Subcutaneous abdominal adipose tissue (tissue), 5 donors: ENCODE data around the gene PTPN20.

Experiments
- H3K27ac ChIP-seq: one replicate; pipeline ENCODE4 v1.7.0; 2013; ENCODE audit warnings: low read depth, mild to moderate bottlenecking, inconsistent platforms, low read length, moderate library complexity
- H3K27me3 ChIP-seq, 5 donors: one replicate each; pipeline ENCODE4 v1.7.0; 2013; ENCODE audit warnings: low read length in 5 of 5, inconsistent platforms in 1 of 5; ENCODE audit not compliant: control insufficient read depth in 5 of 5, insufficient read depth in 4 of 5
- H3K36me3 ChIP-seq, 5 donors: one replicate each; pipeline ENCODE4 v1.7.0; 2013; ENCODE audit warnings: low read length in 5 of 5; ENCODE audit not compliant: control insufficient read depth in 5 of 5, insufficient read depth in 5 of 5
- H3K4me1 ChIP-seq, 5 donors: one replicate each; pipeline ENCODE4 v1.7.0; 2013; ENCODE audit warnings: low read length in 5 of 5, mild to moderate bottlenecking in 3 of 5, moderate library complexity in 1 of 5; ENCODE audit not compliant: control insufficient read depth in 5 of 5, insufficient read depth in 5 of 5
- H3K4me3 ChIP-seq, 5 donors: one replicate each; pipeline ENCODE4 v1.7.0; 2013; ENCODE audit warnings: low read length in 5 of 5, low read depth in 1 of 5
- H3K9ac ChIP-seq, 5 donors: one replicate each; pipeline ENCODE4 v1.7.0; 2013; ENCODE audit warnings: low read length in 5 of 5, mild to moderate bottlenecking in 4 of 5, moderate library complexity in 3 of 5
- H3K9me3 ChIP-seq, 5 donors: one replicate each; pipeline ENCODE4 v1.7.0; 2013; ENCODE audit warnings: low read length in 5 of 5; ENCODE audit not compliant: control insufficient read depth in 5 of 5
- donor health status: healthy.
- donor health status: healthy.
- donor health status: healthy.
- donor health status: healthy.
- donor health status: healthy.

Gene PTPN20

GRCh38 chr10:47047577-47048525 is 136.6 kb downstream of the PTPN20 start:
- H3K36me3 ChIP-seq: no peaks in the 10 kb centered on the region
- no peak overlapping the region for H3K4me3 ChIP-seq
- H3K4me1 ChIP-seq: peaks cover 0 to 16% (median 6%) of the 10 kb centered on the region in 5 donors
- H3K27ac ChIP-seq: no peak overlapping the region
- H3K27me3 ChIP-seq: peaks cover 0 to 2% (median 0%) of the 10 kb centered on the region in 5 donors
- no peaks in the 10 kb centered on the region for H3K9me3 ChIP-seq
- H3K9ac ChIP-seq: no peak overlapping the region

- Histone ChIP-seq H3K4me3 (no peak overlapping the region), H3K27ac (no peak overlapping the region), H3K9ac (no peak overlapping the region), H3K27me3 (peaks cover 0 to 2% (median 0%) of the 10 kb centered on the region in 5 donors), H3K4me1 (peaks cover 0 to 16% (median 6%) of the 10 kb centered on the region in 5 donors), H3K9me3 (no peaks in the 10 kb centered on the region), H3K36me3 (no peaks in the 10 kb centered on the region)
Observed at GRCh38 chr10:47048526-47048905, 137.3 kb downstream of the PTPN20 start.

- H3K4me3 ChIP-seq: no peak overlapping the region
- H3K27me3 ChIP-seq: peaks cover 0 to 2% (median 0%) of the 10 kb centered on the region in 5 donors
- peaks cover 0 to 16% (median 6%) of the 10 kb centered on the region in 5 donors for H3K4me1 ChIP-seq
- H3K36me3 ChIP-seq: no peaks in the 10 kb centered on the region
- H3K9ac ChIP-seq: no peak overlapping the region
- no peaks in the 10 kb centered on the region for H3K9me3 ChIP-seq
- no peak overlapping the region for H3K27ac ChIP-seq
Observed at GRCh38 chr10:47049056-47049851, 138.0 kb downstream of the PTPN20 start.

- Histone ChIP-seq H3K9me3 (no peaks in the 10 kb centered on the region), H3K4me3 (no peak overlapping the region), H3K9ac (no peak overlapping the region), H3K36me3 (no peaks in the 10 kb centered on the region), H3K4me1 (peaks cover 0 to 16% (median 6%) of the 10 kb centered on the region in 5 donors), H3K27ac (no peak overlapping the region), H3K27me3 (peaks cover 0 to 2% (median 0%) of the 10 kb centered on the region in 5 donors)
Observed at GRCh38 chr10:47049906-47050305, 138.7 kb downstream of the PTPN20 start.

GRCh38 chr10:47050618-47051455 is 139.6 kb downstream of the PTPN20 start:
- Histone ChIP-seq H3K9ac (no peak overlapping the region), H3K4me3 (no peak overlapping the region), H3K27ac (no peak overlapping the region), H3K4me1 (peaks cover 0 to 24% (median 9%) of the 10 kb centered on the region in 5 donors), H3K36me3 (no peaks in the 10 kb centered on the region), H3K9me3 (no peaks in the 10 kb centered on the region), H3K27me3 (no peaks in the 10 kb centered on the region)

- Histone ChIP-seq H3K4me1 (peaks cover 0 to 27% (median 11%) of the 10 kb centered on the region in 5 donors), H3K4me3 (no peak overlapping the region), H3K36me3 (no peaks in the 10 kb centered on the region), H3K27me3 (no peaks in the 10 kb centered on the region), H3K9me3 (no peaks in the 10 kb centered on the region), H3K9ac (no peak overlapping the region), H3K27ac (no peak overlapping the region)
Observed at GRCh38 chr10:47051741-47052238, 140.6 kb downstream of the PTPN20 start.
